HG03342 (cell line): ENCODE results near the gene SLC9B1.
A peak's percentile ranks its signal among the peaks of the same experiment; 100 is the strongest.
"Not testable (repeated sequence)": the region's sequence is repeated elsewhere in the genome, so short reads cannot be mapped to it uniquely, and the experiment has no call there.

Source experiments
- ATAC-seq: cut with Tn5 transposase; IDR thresholded peaks from one replicate; pipeline ENCODE4 v1.9.1; 2021; ENCODE audit warnings: mild to moderate bottlenecking, moderate library complexity; ENCODE audit not compliant: unreplicated experiment

The SLC9B1 gene

GRCh38 chr4:103011378-103012025 lies 8.0 kb downstream of the SLC9B1 start:
- ATAC-seq = no peak

GRCh38 chr4:103010804-103011203 lies 8.7 kb downstream of the SLC9B1 start:
- no peak for ATAC-seq

- ATAC-seq = peak; percentile 91
These were observed 10.4 kb downstream of the SLC9B1 start for GRCh38 chr4:103008875-103009729.

GRCh38 chr4:103002551-103002950 lies 17.0 kb downstream of the SLC9B1 start:
- no peak for ATAC-seq

GRCh38 chr4:102994803-102995202 lies 24.7 kb downstream of the SLC9B1 start:
- ATAC-seq = no peak

- not testable (repeated sequence) for ATAC-seq
These were observed 25.5 kb downstream of the SLC9B1 start for GRCh38 chr4:102993985-102994384.

GRCh38 chr4:102988429-102989020 lies 31.0 kb downstream of the SLC9B1 start:
- no peak for ATAC-seq

GRCh38 chr4:102981005-102981404 lies 38.5 kb downstream of the SLC9B1 start:
- ATAC-seq = no peak

- not testable (repeated sequence) for ATAC-seq
These were observed 57.7 kb downstream of the SLC9B1 start for GRCh38 chr4:102961813-102962212.

- ATAC-seq = no peak
These were observed 60.0 kb downstream of the SLC9B1 start for GRCh38 chr4:102959496-102959895.

- no peak for ATAC-seq
These were observed 74.4 kb downstream of the SLC9B1 start for GRCh38 chr4:102945066-102945465.

- not testable (repeated sequence) for ATAC-seq
These were observed 81.4 kb downstream of the SLC9B1 start for GRCh38 chr4:102938063-102938462.

GRCh38 chr4:102935716-102936115 lies 83.8 kb downstream of the SLC9B1 start:
- ATAC-seq = no peak

GRCh38 chr4:102919697-102920096 lies 99.8 kb downstream of the SLC9B1 start:
- ATAC-seq = not testable (repeated sequence)

GRCh38 chr4:102918859-102919258 lies 100.6 kb downstream of the SLC9B1 start:
- no peak for ATAC-seq

GRCh38 chr4:102901804-102902203 lies 117.7 kb downstream of the SLC9B1 start:
- ATAC-seq = no peak

- not testable (repeated sequence) for ATAC-seq
These were observed 121.9 kb downstream of the SLC9B1 start for GRCh38 chr4:102897610-102898009.

GRCh38 chr4:102896547-102896946 lies 123.0 kb downstream of the SLC9B1 start:
- ATAC-seq = not testable (repeated sequence)

GRCh38 chr4:102889866-102890265 lies 129.6 kb downstream of the SLC9B1 start:
- not testable (repeated sequence) for ATAC-seq

GRCh38 chr4:102888570-102888969 lies 130.9 kb downstream of the SLC9B1 start:
- ATAC-seq = not testable (repeated sequence)

- no peak for ATAC-seq
These were observed 136.2 kb downstream of the SLC9B1 start for GRCh38 chr4:102883278-102883677.

- ATAC-seq = no peak
These were observed 138.2 kb downstream of the SLC9B1 start for GRCh38 chr4:102881343-102881742.
